ENCODE data around the gene NET1.

- TF ChIP-seq POLR2A (IDR thresholded peaks at IDR 0.05) = no peak
- no peak for TF ChIP-seq CTCF (IDR thresholded peaks at IDR 0.05)
- TF ChIP-seq EP300 (IDR thresholded peaks at IDR 0.05) = no peak
Measured at GRCh38 chr10:5497948-5498730, 85.8 kb downstream of the NET1 start.
